AG04449 (cell line): ENCODE results near the gene POLE3.
"Not testable (repeated sequence)": the region's sequence is repeated elsewhere in the genome, so short reads cannot be mapped to it uniquely, and the experiment has no call there.

ENCODE experiments used
- CTCF ChIA-PET: fragments of 350-600 bp; formaldehyde crosslinking; extraction: SDS; loops from one replicate; lab custom pipeline; 2021; ENCODE audit warnings: antibody characterized with exemption; lab: Yijun Ruan, JAX
- POLR2A ChIA-PET: fragments of 400-600, 350-600 bp; formaldehyde crosslinking; extraction: SDS; loops from one replicate; lab custom pipeline; 2020; ENCODE audit warnings: antibody characterized with exemption, inconsistent platforms; lab: Yijun Ruan, JAX
- DNase-seq: peaks from one replicate; pipeline ENCODE4 v3.0.0-alpha.2; 2010; ENCODE audit warnings: low read depth, low spot score
- H3K4me3 ChIP-seq: 2 replicates; pipeline ENCODE4 v1.5.1; 2011; ENCODE audit warnings: low read depth, mild to moderate bottlenecking, control low read depth, low read length
- CTCF ChIP-seq: IDR thresholded peaks from one replicate; pipeline ENCODE4 v1.5.1; 2011; ENCODE audit warnings: mild to moderate bottlenecking, moderate library complexity, low read length, control low read depth, inconsistent platforms; ENCODE audit not compliant: insufficient read depth; ENCODE audit errors: missing control alignments

The POLE3 gene

GRCh38 chr9:113369855-113370140, 40.7 kb downstream of the POLE3 start:
- ChIA-PET POLR2A (no interaction called here), CTCF (interaction anchor here (1.7 kb wide), 1 partner anchor 31 kb away, joined by 5 read pairs; the partner anchor contains the start of gene ALAD)
- no peak for DNase-seq

GRCh38 chr9:113368982-113369854, 41.3 kb downstream of the POLE3 start:
- POLR2A ChIA-PET = no interaction called here
- CTCF ChIA-PET = interaction anchor here (3.0 kb wide), 1 partner anchor 32 kb away, joined by 10 read pairs; the partner anchor contains the start of gene ALAD
- DNase-seq = no peak
- no peak for TF ChIP-seq CTCF
- H3K4me3 ChIP-seq = no peak overlapping the region

More at GRCh38 chr9:113369855-113370140, 40.7 kb downstream of the POLE3 start:
- TF ChIP-seq CTCF = no peak
- no peak overlapping the region for H3K4me3 ChIP-seq

- DNase-seq = no peak
- H3K4me3 ChIP-seq = no peak overlapping the region
- CTCF ChIA-PET = interaction anchor here (3.0 kb wide), 1 partner anchor 33 kb away, joined by 10 read pairs; the partner anchor contains the start of gene ALAD
- no peak for TF ChIP-seq CTCF
- POLR2A ChIA-PET = no interaction called here
These were observed 42.0 kb downstream of the POLE3 start for GRCh38 chr9:113368348-113368981.

GRCh38 chr9:113365652-113366051, 44.8 kb downstream of the POLE3 start:
- ChIA-PET POLR2A (interaction anchor here (0.8 kb wide), 1 partner anchor 44 kb away, joined by 4 read pairs; the partner anchor contains the start of genes C9orf43 and POLE3), CTCF (interaction anchor here (0.9 kb wide), 2 partner anchors 10 to 40 kb away, joined by 3 to 4 read pairs; no protein-coding TSS in a partner anchor)
- H3K4me3 ChIP-seq, DNase-seq: not testable (repeated sequence)

- H3K4me3 ChIP-seq = no peak overlapping the region
- DNase-seq = no peak
- TF ChIP-seq CTCF = no peak
- CTCF ChIA-PET = interaction anchor here (0.9 to 1.8 kb wide), 2 partner anchors 9 to 37 kb away, joined by 3 to 4 read pairs; no protein-coding TSS in a partner anchor
- POLR2A ChIA-PET = interaction anchor here (0.7 to 0.8 kb wide), 2 partner anchors 45 to 1766 kb away, joined by 4 read pairs; partner anchors contain the start of genes C9orf43, POLE3 and PTGR1
These were observed 45.5 kb downstream of the POLE3 start for GRCh38 chr9:113364951-113365350.

- no peak for DNase-seq
- ChIA-PET POLR2A (interaction anchor here (0.7 kb wide), 1 partner anchor 20 kb away, joined by 3 read pairs; no protein-coding TSS in a partner anchor), CTCF (interaction anchor here (1.8 kb wide), 1 partner anchor 39 kb away, joined by 4 read pairs; no protein-coding TSS in a partner anchor)
- TF ChIP-seq CTCF = no peak
- H3K4me3 ChIP-seq = no peak overlapping the region
These were observed 47.1 kb downstream of the POLE3 start for GRCh38 chr9:113363336-113363735.
